Measurements from ENCODE around the gene PDE4D. TPM values are rescaled to one million over a fixed set of nuclear protein-coding genes. Genes with fewer than 3 reads are reported as not detected.
A peak's percentile ranks its signal among the peaks of the same experiment; 100 is the strongest.

PDE4D gene
- total RNA-seq, 2 donors from 2014 or later: 116 to 154 TPM

- no peaks in the 10 kb centered on the region for H3K9me3 Mint-ChIP-seq
Observed at GRCh38 chr5:59149271-59149670, 744.3 kb downstream of the PDE4D start.

GRCh38 chr5:59146729-59147128 is 746.8 kb downstream of the PDE4D start:
- ATAC-seq (replicated peaks in 1 of 2) (no peak), DNase-seq (no peak)
- no peak overlapping the region for H3K4me3 Mint-ChIP-seq
- H3K4me1 Mint-ChIP-seq (ENCODE audit: low read depth): no peaks in the 10 kb centered on the region
- H3K27ac Mint-ChIP-seq: no peak overlapping the region
- H3K27me3 Mint-ChIP-seq (ENCODE audit: low read depth): no peaks in the 10 kb centered on the region
- H3K9me3 Mint-ChIP-seq: no peaks in the 10 kb centered on the region
- no peaks in the 10 kb centered on the region for H3K36me3 Mint-ChIP-seq (ENCODE audit: insufficient read depth in 2 of 2)

More at GRCh38 chr5:59149271-59149670, 744.3 kb downstream of the PDE4D start:
- no peak overlapping the region for H3K27ac Mint-ChIP-seq
- no peak overlapping the region for H3K4me3 Mint-ChIP-seq
- ATAC-seq (replicated peaks in 1 of 2) (no peak), DNase-seq (no peak)
- H3K4me1 Mint-ChIP-seq (ENCODE audit: low read depth): no peaks in the 10 kb centered on the region
- H3K27me3 Mint-ChIP-seq (ENCODE audit: low read depth): no peaks in the 10 kb centered on the region
- H3K36me3 Mint-ChIP-seq (ENCODE audit: insufficient read depth in 2 of 2): no peaks in the 10 kb centered on the region

- Mint-ChIP-seq H3K4me1 (ENCODE audit: low read depth) (peaks cover 8% of the 10 kb centered on the region), H3K9me3 (no peaks in the 10 kb centered on the region), H3K4me3 (no peak overlapping the region), H3K27ac (no peak overlapping the region), H3K27me3 (ENCODE audit: low read depth) (no peaks in the 10 kb centered on the region), H3K36me3 (ENCODE audit: insufficient read depth in 2 of 2) (no peaks in the 10 kb centered on the region)
- DNase-seq (no peak), ATAC-seq (replicated peaks in 1 of 2) (peak; percentile 56 to 69)
Observed at GRCh38 chr5:59143926-59144333, 749.6 kb downstream of the PDE4D start.

GRCh38 chr5:59142927-59143326 is 750.6 kb downstream of the PDE4D start:
- Mint-ChIP-seq H3K27me3 (ENCODE audit: low read depth) (no peaks in the 10 kb centered on the region), H3K36me3 (ENCODE audit: insufficient read depth in 2 of 2) (no peaks in the 10 kb centered on the region), H3K4me3 (no peak overlapping the region), H3K4me1 (ENCODE audit: low read depth) (peaks cover 16% of the 10 kb centered on the region), H3K27ac (no peak overlapping the region), H3K9me3 (no peaks in the 10 kb centered on the region)
- ATAC-seq (replicated peaks in 1 of 2) (no peak), DNase-seq (no peak)

DNA sequence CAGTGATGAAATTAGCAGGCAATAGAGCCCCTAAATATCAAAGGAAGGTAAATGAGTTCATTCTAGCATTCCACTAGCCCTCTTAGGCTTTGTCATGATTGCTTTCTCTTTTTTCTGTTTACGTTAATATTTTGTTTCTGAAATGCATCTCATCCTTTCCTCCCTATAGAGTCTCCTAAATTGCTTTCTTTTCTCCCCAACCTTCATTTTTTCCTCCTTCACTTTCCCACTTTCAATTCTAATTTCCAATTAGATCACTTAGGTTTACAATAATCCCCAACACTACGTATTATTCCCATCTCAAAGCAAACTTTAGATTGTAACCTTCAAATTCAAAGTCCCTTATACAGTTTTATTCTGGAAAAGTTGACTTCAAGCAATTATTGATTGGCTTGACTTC is 751.4 kb downstream of the PDE4D start:
- Mint-ChIP-seq H3K27ac (no peak overlapping the region), H3K4me3 (no peak overlapping the region), H3K36me3 (ENCODE audit: insufficient read depth in 2 of 2) (no peaks in the 10 kb centered on the region), H3K4me1 (ENCODE audit: low read depth) (peaks cover 16% of the 10 kb centered on the region), H3K9me3 (no peaks in the 10 kb centered on the region), H3K27me3 (ENCODE audit: low read depth) (no peaks in the 10 kb centered on the region)
- no peak for ATAC-seq (replicated peaks in 1 of 2)
- no peak for DNase-seq

DNA sequence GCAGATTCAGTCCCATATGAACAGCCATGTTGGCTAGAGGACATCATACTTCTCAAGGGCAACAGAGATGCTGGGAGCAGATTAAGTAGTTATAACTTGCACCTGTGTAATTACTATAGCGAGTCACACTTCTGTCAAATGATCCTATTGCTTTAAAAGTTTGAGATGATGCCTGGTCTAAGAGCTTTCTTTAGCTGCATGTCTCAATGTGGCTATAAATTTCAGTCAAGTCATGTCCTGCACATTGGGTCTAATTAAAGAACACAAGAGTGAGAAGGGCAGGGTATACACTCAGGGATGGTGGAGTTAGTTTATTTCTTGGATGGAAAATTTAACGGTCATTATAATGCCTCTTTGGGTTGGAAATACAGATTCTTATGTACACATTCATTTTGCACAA is 753.4 kb downstream of the PDE4D start:
- Mint-ChIP-seq H3K27ac (no peak overlapping the region), H3K36me3 (ENCODE audit: insufficient read depth in 2 of 2) (no peaks in the 10 kb centered on the region), H3K4me1 (ENCODE audit: low read depth) (peaks cover 16% of the 10 kb centered on the region), H3K4me3 (no peak overlapping the region), H3K27me3 (ENCODE audit: low read depth) (no peaks in the 10 kb centered on the region), H3K9me3 (no peaks in the 10 kb centered on the region)
- DNase-seq (no peak), ATAC-seq (replicated peaks in 1 of 2) (no peak)

- DNase-seq: no peak
- H3K9me3 Mint-ChIP-seq: no peaks in the 10 kb centered on the region
- H3K27me3 Mint-ChIP-seq (ENCODE audit: low read depth): no peaks in the 10 kb centered on the region
- H3K4me3 Mint-ChIP-seq: no peak overlapping the region
- H3K27ac Mint-ChIP-seq: no peak overlapping the region
- no peaks in the 10 kb centered on the region for H3K36me3 Mint-ChIP-seq (ENCODE audit: insufficient read depth in 2 of 2)
- peaks cover 20% of the 10 kb centered on the region for H3K4me1 Mint-ChIP-seq (ENCODE audit: low read depth)
- no peak for ATAC-seq (replicated peaks in 1 of 2)
Observed at GRCh38 chr5:59139695-59140094, 753.8 kb downstream of the PDE4D start.

DNA sequence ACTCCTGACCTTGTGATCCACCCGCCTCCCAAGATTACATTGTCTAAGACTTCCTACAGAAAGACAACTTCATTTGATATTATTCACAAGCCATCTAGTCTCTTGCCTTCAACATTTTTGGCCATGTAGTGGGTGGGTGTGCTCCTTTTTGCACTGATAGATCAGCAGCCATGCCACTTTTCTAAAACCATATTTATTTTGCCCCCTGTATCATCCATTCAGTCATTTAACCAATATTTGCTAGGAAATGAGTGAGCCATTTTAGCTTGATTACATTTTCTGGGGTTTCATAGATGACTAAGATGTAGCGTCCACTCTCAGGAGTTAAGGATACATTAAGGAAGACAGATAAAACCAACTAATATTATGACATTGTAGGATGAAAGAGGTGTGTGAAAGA is 755.0 kb downstream of the PDE4D start:
- Mint-ChIP-seq H3K4me3 (no peak overlapping the region), H3K27ac (no peak overlapping the region), H3K4me1 (ENCODE audit: low read depth) (peaks cover 31% of the 10 kb centered on the region), H3K9me3 (peaks cover 3% of the 10 kb centered on the region in 2 donors), H3K27me3 (ENCODE audit: low read depth) (no peaks in the 10 kb centered on the region), H3K36me3 (ENCODE audit: insufficient read depth in 2 of 2) (peaks cover 0 to 3% of the 10 kb centered on the region in 2 donors)
- no peak for ATAC-seq (replicated peaks in 1 of 2)
- no peak for DNase-seq

DNA sequence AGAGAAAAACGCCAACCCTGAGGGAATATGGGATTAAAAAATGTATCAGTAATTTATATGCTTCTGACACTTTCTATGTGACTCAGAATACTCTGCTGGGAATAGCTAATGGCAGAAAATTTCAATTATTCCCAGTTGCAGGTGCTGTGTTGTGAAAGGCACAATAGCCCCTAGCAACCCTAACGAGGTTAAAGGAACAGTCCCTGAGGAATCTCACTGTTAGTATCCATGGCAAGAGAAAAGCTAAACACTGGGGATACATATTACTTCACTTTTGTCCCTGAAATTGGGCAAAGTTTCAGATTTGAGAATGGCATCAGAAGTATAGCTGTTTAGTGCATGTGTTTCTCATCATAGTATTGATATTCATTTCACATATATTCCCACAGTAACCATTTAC is 755.7 kb downstream of the PDE4D start:
- ATAC-seq (replicated peaks in 1 of 2): no peak
- H3K4me1 Mint-ChIP-seq (ENCODE audit: low read depth): peaks cover 35% of the 10 kb centered on the region

DNA sequence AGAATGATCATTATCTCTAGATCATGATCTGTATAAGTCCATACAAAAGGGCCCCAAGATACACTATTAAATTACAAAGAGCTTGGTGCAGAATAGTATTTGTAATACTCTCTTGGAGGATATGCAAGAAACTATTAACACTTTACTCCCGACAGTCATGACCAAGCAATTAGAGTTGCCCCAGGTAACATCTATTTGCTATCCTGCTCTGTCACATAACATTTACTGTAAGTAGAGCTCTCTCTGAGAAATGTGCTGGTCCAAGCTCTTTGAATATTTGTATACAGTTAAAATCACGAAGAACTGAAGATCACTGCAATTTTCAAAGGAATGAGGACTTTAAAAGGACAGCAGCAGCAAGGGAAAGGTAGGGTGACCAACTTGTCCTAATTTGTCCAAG is 757.0 kb downstream of the PDE4D start:
- Mint-ChIP-seq H3K36me3 (ENCODE audit: insufficient read depth in 2 of 2) (peaks cover 0 to 3% of the 10 kb centered on the region in 2 donors), H3K27ac (no peak overlapping the region), H3K4me3 (no peak overlapping the region), H3K27me3 (ENCODE audit: low read depth) (no peaks in the 10 kb centered on the region), H3K4me1 (ENCODE audit: low read depth) (peaks cover 46% of the 10 kb centered on the region), H3K9me3 (peaks cover 3% of the 10 kb centered on the region in 2 donors)
- DNase-seq: no peak
- ATAC-seq (replicated peaks in 1 of 2): no peak

More for the DNA sequence above, 755.7 kb downstream of the PDE4D start:
- Mint-ChIP-seq H3K36me3 (ENCODE audit: insufficient read depth in 2 of 2) (peaks cover 0 to 3% of the 10 kb centered on the region in 2 donors), H3K27me3 (ENCODE audit: low read depth) (no peaks in the 10 kb centered on the region), H3K4me3 (no peak overlapping the region), H3K27ac (no peak overlapping the region), H3K9me3 (peaks cover 3% of the 10 kb centered on the region in 2 donors)
- no peak for DNase-seq

GRCh38 chr5:59134471-59135163 is 758.9 kb downstream of the PDE4D start:
- H3K36me3 Mint-ChIP-seq (ENCODE audit: insufficient read depth in 2 of 2): peaks cover 0 to 3% of the 10 kb centered on the region in 2 donors
- peaks cover 3% of the 10 kb centered on the region in 2 donors for H3K9me3 Mint-ChIP-seq
- H3K27me3 Mint-ChIP-seq (ENCODE audit: low read depth): no peaks in the 10 kb centered on the region
- peaks cover 63% of the 10 kb centered on the region for H3K4me1 Mint-ChIP-seq (ENCODE audit: low read depth)
- no peak for DNase-seq
- H3K4me3 Mint-ChIP-seq: peak overlapping the region in 1 of 2 donors; percentile 46
- peak in 1 of 2 donors; percentile 24 for ATAC-seq (replicated peaks in 1 of 2)
- H3K27ac Mint-ChIP-seq: no peak overlapping the region

GRCh38 chr5:59133764-59134261 is 759.7 kb downstream of the PDE4D start:
- DNase-seq (no peak), ATAC-seq (replicated peaks in 1 of 2) (no peak)
- Mint-ChIP-seq H3K9me3 (peaks cover 3% of the 10 kb centered on the region in 2 donors), H3K36me3 (ENCODE audit: insufficient read depth in 2 of 2) (peaks cover 0 to 3% of the 10 kb centered on the region in 2 donors), H3K4me3 (no peak overlapping the region), H3K4me1 (ENCODE audit: low read depth) (peaks cover 55% of the 10 kb centered on the region), H3K27ac (no peak overlapping the region), H3K27me3 (ENCODE audit: low read depth) (no peaks in the 10 kb centered on the region)

DNA sequence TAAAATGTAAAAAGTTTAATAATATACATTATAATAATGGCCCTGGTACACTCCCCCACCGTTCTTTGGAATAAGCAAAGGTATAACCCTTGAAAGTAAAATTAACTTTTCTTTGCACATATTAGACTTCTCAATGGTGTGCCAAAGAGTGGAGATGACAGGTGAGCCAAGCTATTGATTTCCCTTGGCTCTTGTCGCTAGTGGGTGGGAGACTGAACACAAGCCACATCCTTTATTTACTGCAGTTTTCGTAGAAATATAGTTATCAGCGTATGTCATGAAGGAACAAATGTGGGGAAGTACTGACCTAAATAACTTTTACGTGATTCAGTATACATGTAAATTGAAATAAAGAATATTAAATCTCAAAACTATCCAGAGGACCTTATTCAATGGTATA is 761.4 kb downstream of the PDE4D start:
- Mint-ChIP-seq H3K36me3 (ENCODE audit: insufficient read depth in 2 of 2) (peaks cover 0 to 3% of the 10 kb centered on the region in 2 donors), H3K4me1 (ENCODE audit: low read depth) (peaks cover 47% of the 10 kb centered on the region), H3K27ac (peak overlapping the region; percentile 44), H3K4me3 (peak overlapping the region in 1 of 2 donors; percentile 34), H3K27me3 (ENCODE audit: low read depth) (no peaks in the 10 kb centered on the region), H3K9me3 (peaks cover 3% of the 10 kb centered on the region in 2 donors)
- DNase-seq (no peak), ATAC-seq (replicated peaks in 1 of 2) (no peak)

DNA sequence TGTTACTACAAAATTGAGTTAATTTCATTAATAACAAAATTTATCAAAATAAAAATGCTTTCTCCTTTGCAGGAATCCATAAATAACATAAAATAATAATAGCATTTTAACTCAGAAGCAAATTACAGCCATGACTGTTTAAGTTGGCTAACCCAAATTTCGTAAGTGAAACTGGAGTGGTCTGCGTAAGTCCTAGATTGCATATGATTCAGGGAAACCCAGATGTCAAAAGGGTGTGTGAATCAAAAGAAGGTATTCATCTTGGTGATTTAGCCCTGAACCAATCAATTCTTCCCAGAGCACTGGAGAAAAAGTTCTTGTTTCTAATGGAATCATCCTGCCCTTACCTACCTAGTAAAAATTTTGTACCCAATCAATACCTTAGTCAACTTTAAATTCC is 763.1 kb downstream of the PDE4D start:
- peak overlapping the region in 1 of 2 donors; percentile 34 for H3K4me3 Mint-ChIP-seq
- peaks cover 3% of the 10 kb centered on the region in 2 donors for H3K9me3 Mint-ChIP-seq
- peaks cover 0 to 3% of the 10 kb centered on the region in 2 donors for H3K36me3 Mint-ChIP-seq (ENCODE audit: insufficient read depth in 2 of 2)
- DNase-seq (no peak), ATAC-seq (replicated peaks in 1 of 2) (peak in 1 of 2 donors; percentile 21)
- H3K27me3 Mint-ChIP-seq (ENCODE audit: low read depth): no peaks in the 10 kb centered on the region
- H3K27ac Mint-ChIP-seq: peak overlapping the region; percentile 38
- H3K4me1 Mint-ChIP-seq (ENCODE audit: low read depth): peaks cover 47% of the 10 kb centered on the region

Data from activated T-cell treated with anti-CD3 and anti-CD28 coated beads, Interleukin-2, amount 50 U/mL, for 72 hours (primary cell).